Kidney epithelial cell (primary cell): Measurements from ENCODE around the gene CFAP99. TPM values are rescaled to one million over a fixed set of nuclear protein-coding genes. Genes with fewer than 3 reads are reported as not detected.

ENCODE experiments used
- DNase-seq: peaks from one replicate; pipeline ENCODE4 v3.0.0-alpha.2; 2010; ENCODE audit warnings: low read depth
- H3K27me3 ChIP-seq: 2 replicates; pipeline ENCODE4 v1.6.0; 2011; ENCODE audit warnings: low read length; ENCODE audit not compliant: control insufficient read depth, insufficient read depth
- H3K36me3 ChIP-seq: 2 replicates; pipeline ENCODE4 v1.5.1; 2011; ENCODE audit warnings: low read length; ENCODE audit not compliant: control insufficient read depth, insufficient read depth
- H3K4me3 ChIP-seq: 2 replicates; pipeline ENCODE4 v1.5.1; 2011; ENCODE audit warnings: low read depth, mild to moderate bottlenecking, control low read depth, low read length
- CTCF ChIP-seq: IDR thresholded peaks from 2 replicates; pipeline ENCODE4 v1.5.1; 2011; ENCODE audit warnings: mild to moderate bottlenecking, moderate library complexity, low read length, control low read depth, inconsistent platforms; ENCODE audit not compliant: insufficient read depth, poor library complexity, severe bottlenecking
- total RNA-seq: library from RNA; depleted of rRNA; stranded (reverse); fragments of >200 nt; gene quantifications from 2 replicates; pipeline ENCODE4 v1.2.3, GENCODE V29; 2015

Gene CFAP99
- total RNA-seq, 1 donor from 2014 or later: not detected

- TF ChIP-seq CTCF: no peak
- Histone ChIP-seq H3K36me3 (peaks cover 11% of the 10 kb centered on the region), H3K4me3 (no peak overlapping the region), H3K27me3 (no peaks in the 10 kb centered on the region)
- DNase-seq: no peak
Measured at GRCh38 chr4:2497931-2498330, 79.2 kb downstream of the CFAP99 start.

GRCh38 chr4:2500547-2500946 is 81.8 kb downstream of the CFAP99 start:
- no peak overlapping the region for H3K4me3 ChIP-seq
- TF ChIP-seq CTCF: no peak
- DNase-seq: no peak
- H3K36me3 ChIP-seq: peaks cover 12% of the 10 kb centered on the region
- H3K27me3 ChIP-seq: no peaks in the 10 kb centered on the region

- DNase-seq: no peak
- TF ChIP-seq CTCF: no peak
- H3K36me3 ChIP-seq: peaks cover 12% of the 10 kb centered on the region
- no peak overlapping the region for H3K4me3 ChIP-seq
- H3K27me3 ChIP-seq: no peaks in the 10 kb centered on the region
Measured at GRCh38 chr4:2501034-2501594, 82.4 kb downstream of the CFAP99 start.

GRCh38 chr4:2503809-2504208 is 85.1 kb downstream of the CFAP99 start:
- TF ChIP-seq CTCF: no peak
- no peak for DNase-seq
- Histone ChIP-seq H3K4me3 (no peak overlapping the region), H3K36me3 (peaks cover 12% of the 10 kb centered on the region), H3K27me3 (no peaks in the 10 kb centered on the region)

- TF ChIP-seq CTCF: no peak
- Histone ChIP-seq H3K27me3 (no peaks in the 10 kb centered on the region), H3K36me3 (peaks cover 3% of the 10 kb centered on the region), H3K4me3 (no peak overlapping the region)
- no peak for DNase-seq
Measured at GRCh38 chr4:2507259-2507658, 88.5 kb downstream of the CFAP99 start.

GRCh38 chr4:2507855-2508254 is 89.1 kb downstream of the CFAP99 start:
- Histone ChIP-seq H3K36me3 (peaks cover 5% of the 10 kb centered on the region), H3K4me3 (no peak overlapping the region), H3K27me3 (no peaks in the 10 kb centered on the region)
- TF ChIP-seq CTCF: no peak
- no peak for DNase-seq
